Activated T-cell treated with anti-CD3 and anti-CD28 coated beads, Interleukin-2, amount 50 U/mL, for 4 hours (primary cell): ENCODE results near the gene NR4A1. TPM values are rescaled to one million over a fixed set of nuclear protein-coding genes. Genes with fewer than 3 reads are reported as not detected.

Source experiments
- ATAC-seq, 2 donors: fragments of 200-7000 bp; cut with Tn5 transposase; one replicate each; pipeline ENCODE4 v1.10.0; 2021
- DNase-seq: peaks from one replicate; pipeline ENCODE4 v3.0.0-alpha.2; 2020
- H3K27me3 Mint-ChIP-seq: one replicate; pipeline ENCODE4 v1.8.0; 2021; ENCODE audit warnings: low read depth, mixed read lengths
- H3K36me3 Mint-ChIP-seq: one replicate; pipeline ENCODE4 v1.8.0; 2022; ENCODE audit warnings: mixed read lengths; ENCODE audit not compliant: insufficient read depth
- H3K4me1 Mint-ChIP-seq: one replicate; pipeline ENCODE4 v1.8.0; 2021; ENCODE audit warnings: low read depth, mixed read lengths
- H3K4me3 Mint-ChIP-seq: one replicate; pipeline ENCODE4 v1.8.0; 2021; ENCODE audit warnings: mild to moderate bottlenecking, moderate library complexity, mixed read lengths
- H3K9me3 Mint-ChIP-seq: one replicate; pipeline ENCODE4 v1.8.0; 2021; ENCODE audit warnings: mixed read lengths
- total RNA-seq, 3 donors: library from RNA; stranded (reverse); gene quantifications; one replicate each; pipeline ENCODE4 v1.2.1, GENCODE V29; 2021

The NR4A1 gene
- total RNA-seq, 3 donors from 2014 or later, result 26.0 to 34.5 (median 31.3) TPM

- Mint-ChIP-seq H3K4me3 (no peak overlapping the region), H3K4me1 (peaks cover 23% of the 10 kb centered on the region), H3K36me3 (no peaks in the 10 kb centered on the region), H3K9me3 (no peaks in the 10 kb centered on the region), H3K27me3 (no peaks in the 10 kb centered on the region)
- ATAC-seq (no peak), DNase-seq (no peak)
Observed at GRCh38 chr12:52066346-52067080, 15.3 kb downstream of the NR4A1 start.

DNA sequence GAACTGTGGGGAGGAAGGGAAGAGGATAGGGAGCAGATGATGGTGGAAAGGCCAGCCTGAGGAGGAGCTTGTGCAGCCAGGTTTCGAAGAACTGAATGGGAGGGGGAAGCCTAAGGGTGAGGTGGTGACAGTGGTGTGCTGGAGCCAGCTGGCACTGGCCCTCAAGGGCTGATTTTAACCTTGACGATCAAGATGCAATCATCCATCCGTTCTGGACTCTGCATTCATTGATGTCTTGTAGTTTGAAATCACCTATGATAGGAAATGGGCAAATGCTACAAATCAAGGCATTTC lies 15.8 kb downstream of the NR4A1 start:
- DNase-seq, result no peak
- H3K4me1 Mint-ChIP-seq, result peaks cover 27% of the 10 kb centered on the region
- H3K27me3 Mint-ChIP-seq, result no peaks in the 10 kb centered on the region
- H3K9me3 Mint-ChIP-seq, result no peaks in the 10 kb centered on the region
- ATAC-seq, result no peak
- H3K36me3 Mint-ChIP-seq, result peaks cover 2% of the 10 kb centered on the region
- H3K4me3 Mint-ChIP-seq, result no peak overlapping the region

DNA sequence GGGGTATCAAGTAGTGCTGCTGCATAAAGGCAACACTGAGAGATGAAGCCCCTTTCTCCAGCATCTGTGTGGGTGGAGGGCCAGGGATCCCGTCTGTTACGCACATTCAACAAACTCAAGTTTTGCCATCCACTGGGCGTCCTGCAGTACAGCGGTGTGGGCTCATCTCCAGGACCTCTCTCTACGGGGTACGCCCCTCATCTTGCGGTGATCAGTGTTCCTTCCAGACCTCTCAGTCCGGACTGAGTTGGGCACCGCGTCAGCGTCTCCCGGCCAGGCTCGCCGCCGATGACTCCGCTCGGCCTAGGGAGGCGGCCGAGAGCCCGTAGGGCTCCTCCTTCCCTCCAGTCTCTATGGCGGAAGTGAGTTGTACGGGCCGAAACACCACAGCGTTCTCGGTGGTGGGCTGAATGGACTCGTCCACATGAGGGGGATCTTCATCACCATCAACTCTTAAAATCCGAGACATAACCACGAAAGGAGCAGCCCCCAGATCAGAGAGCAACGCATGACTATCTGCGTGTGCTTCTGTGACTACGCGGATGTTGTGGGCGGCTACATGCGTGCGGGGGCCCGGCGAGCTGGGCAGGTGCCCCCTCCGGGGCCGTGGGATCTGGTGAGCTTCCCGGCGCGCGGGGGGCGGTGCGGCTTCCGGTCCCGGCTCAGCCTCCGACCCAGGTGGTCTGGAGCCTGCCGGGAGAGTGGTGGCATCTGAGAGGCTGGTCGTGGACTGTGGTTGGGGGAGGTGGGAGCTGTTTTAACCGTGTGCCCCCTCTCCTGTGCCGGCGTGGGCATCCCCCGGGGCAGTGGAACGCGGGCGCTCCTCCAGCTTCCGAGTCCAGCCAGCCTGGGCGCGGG lies 18.3 kb downstream of the NR4A1 start, which contains the start of gene ATG101:
TSS of gene ATG101 (plus strand) at position 652 of the 858 bp plus-strand sequence. CDS start 3,673 bp downstream, outside the sequence.
- no peaks in the 10 kb centered on the region for H3K27me3 Mint-ChIP-seq
- peaks cover 46% of the 10 kb centered on the region for H3K4me1 Mint-ChIP-seq
- ATAC-seq (peak; percentile 98), DNase-seq (peak; percentile 77)
- H3K9me3 Mint-ChIP-seq, result no peaks in the 10 kb centered on the region
- peaks cover 13% of the 10 kb centered on the region for H3K36me3 Mint-ChIP-seq
- H3K4me3 Mint-ChIP-seq, result peak within 1 kb of the TSS; percentile 97

- H3K9me3 Mint-ChIP-seq, result no peaks in the 10 kb centered on the region
- peaks cover 18% of the 10 kb centered on the region for H3K36me3 Mint-ChIP-seq
- peaks cover 49% of the 10 kb centered on the region for H3K4me1 Mint-ChIP-seq
- ATAC-seq, result peak; percentile 40 to 47
- DNase-seq, result no peak
- H3K4me3 Mint-ChIP-seq, result peak overlapping the region; percentile 97
- no peaks in the 10 kb centered on the region for H3K27me3 Mint-ChIP-seq
Observed at GRCh38 chr12:52070185-52070925, 19.1 kb downstream of the NR4A1 start.

- no peak for ATAC-seq
- no peaks in the 10 kb centered on the region for H3K27me3 Mint-ChIP-seq
- no peaks in the 10 kb centered on the region for H3K9me3 Mint-ChIP-seq
- H3K36me3 Mint-ChIP-seq, result peaks cover 34% of the 10 kb centered on the region
- H3K4me3 Mint-ChIP-seq, result no peak overlapping the region
- no peak for DNase-seq
- peaks cover 49% of the 10 kb centered on the region for H3K4me1 Mint-ChIP-seq
Observed at GRCh38 chr12:52073531-52074381, 22.5 kb downstream of the NR4A1 start.

DNA sequence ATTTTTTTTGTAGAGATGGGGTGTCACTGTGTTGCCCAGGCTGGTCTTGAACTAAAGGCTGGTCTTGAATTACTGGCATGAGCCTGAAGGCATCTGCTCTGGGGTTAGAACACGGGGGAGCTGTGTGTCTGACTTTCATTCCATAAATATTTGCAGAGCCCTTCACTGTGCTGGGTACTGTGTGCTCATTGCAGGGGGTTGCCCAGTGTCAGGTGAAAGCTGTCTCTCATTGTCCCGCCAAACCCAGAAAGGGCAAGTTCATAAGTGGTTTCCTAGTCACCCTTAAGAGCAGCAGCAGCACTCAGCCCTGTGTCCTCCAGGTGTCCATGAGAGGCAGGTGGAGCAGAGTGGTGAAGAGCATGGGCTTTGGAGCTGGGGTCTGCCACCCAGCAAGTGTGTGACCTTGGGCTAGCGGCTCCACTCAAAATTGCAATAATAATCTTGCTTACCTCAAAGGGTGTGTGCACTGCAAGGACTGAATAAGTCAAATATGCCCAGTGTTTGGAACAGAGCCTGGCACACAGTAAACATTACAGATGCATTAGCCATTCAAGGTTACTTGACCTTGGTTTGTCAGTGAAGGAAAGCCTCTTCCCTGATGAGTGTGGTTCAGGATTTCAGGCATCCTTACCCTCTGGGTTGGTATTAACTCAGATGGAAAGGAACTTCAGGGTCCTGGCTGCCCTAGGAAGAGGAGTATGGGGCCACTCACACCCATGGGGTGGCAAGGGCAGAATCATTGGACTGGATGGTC lies 23.9 kb downstream of the NR4A1 start:
- Mint-ChIP-seq H3K4me1 (peaks cover 42% of the 10 kb centered on the region), H3K4me3 (no peak overlapping the region), H3K9me3 (no peaks in the 10 kb centered on the region), H3K36me3 (peaks cover 38% of the 10 kb centered on the region), H3K27me3 (no peaks in the 10 kb centered on the region)
- no peak for ATAC-seq
- DNase-seq, result no peak

- Mint-ChIP-seq H3K27me3 (no peaks in the 10 kb centered on the region), H3K4me3 (no peak overlapping the region), H3K4me1 (peaks cover 30% of the 10 kb centered on the region), H3K36me3 (peaks cover 38% of the 10 kb centered on the region), H3K9me3 (no peaks in the 10 kb centered on the region)
- ATAC-seq, result no peak
- DNase-seq, result no peak
Observed at GRCh38 chr12:52076811-52077210, 25.6 kb downstream of the NR4A1 start.

DNA sequence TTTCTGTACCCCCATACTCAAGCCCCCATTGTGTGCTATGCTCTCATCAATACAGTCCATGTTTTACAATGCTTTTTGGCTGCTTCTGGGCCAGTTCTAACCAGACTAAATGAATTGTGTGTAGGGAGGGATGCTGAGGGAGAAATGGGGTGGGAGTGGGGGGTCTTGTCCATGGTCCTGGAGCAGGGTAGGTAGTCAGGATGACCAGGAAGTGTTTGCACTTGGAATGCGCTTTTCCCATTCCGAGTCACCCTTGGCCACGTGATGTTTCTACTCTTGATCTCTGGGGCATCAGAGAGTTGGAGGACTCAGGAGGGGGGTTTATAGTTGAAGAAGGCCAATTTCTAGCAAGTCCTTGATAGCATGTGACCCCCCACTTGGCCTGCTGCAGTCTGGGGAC lies 27.0 kb downstream of the NR4A1 start:
- Mint-ChIP-seq H3K9me3 (no peaks in the 10 kb centered on the region), H3K4me3 (no peak overlapping the region), H3K27me3 (no peaks in the 10 kb centered on the region), H3K36me3 (peaks cover 32% of the 10 kb centered on the region), H3K4me1 (peaks cover 22% of the 10 kb centered on the region)
- no peak for ATAC-seq
- no peak for DNase-seq

GRCh38 chr12:52079576-52080402 lies 28.5 kb downstream of the NR4A1 start, which contains the start of gene SMIM41:
SMIM41 (plus strand) TSS chr12:52079704; CDS start chr12:52079780, 76 bp downstream.
- H3K27me3 Mint-ChIP-seq, result no peaks in the 10 kb centered on the region
- no peak within 1 kb of the TSS for H3K4me3 Mint-ChIP-seq
- ATAC-seq (no peak), DNase-seq (no peak)
- H3K9me3 Mint-ChIP-seq, result no peaks in the 10 kb centered on the region
- H3K4me1 Mint-ChIP-seq, result peaks cover 13% of the 10 kb centered on the region
- H3K36me3 Mint-ChIP-seq, result peaks cover 26% of the 10 kb centered on the region

- DNase-seq (no peak), ATAC-seq (no peak)
- H3K4me1 Mint-ChIP-seq, result peaks cover 10% of the 10 kb centered on the region
- H3K27me3 Mint-ChIP-seq, result peaks cover under 1% of the 10 kb centered on the region
- no peak overlapping the region for H3K4me3 Mint-ChIP-seq
- H3K36me3 Mint-ChIP-seq, result peaks cover 21% of the 10 kb centered on the region
- H3K9me3 Mint-ChIP-seq, result no peaks in the 10 kb centered on the region
Observed at GRCh38 chr12:52080403-52081251, 29.4 kb downstream of the NR4A1 start.

- no peak overlapping the region for H3K4me3 Mint-ChIP-seq
- DNase-seq, result no peak
- H3K27me3 Mint-ChIP-seq, result peaks cover 5% of the 10 kb centered on the region
- ATAC-seq, result peak; percentile 19 to 31
- peaks cover 17% of the 10 kb centered on the region for H3K36me3 Mint-ChIP-seq
- H3K4me1 Mint-ChIP-seq, result peaks cover 10% of the 10 kb centered on the region
- no peaks in the 10 kb centered on the region for H3K9me3 Mint-ChIP-seq
Observed at GRCh38 chr12:52081263-52081733, 30.1 kb downstream of the NR4A1 start.
